Bronchial epithelial cell (primary cell): ENCODE data around the gene ARHGDIG. TPM values are rescaled to one million over a fixed set of nuclear protein-coding genes. Genes with fewer than 3 reads are reported as not detected.

Experiments used
- DNase-seq: peaks from one replicate; pipeline ENCODE4 v3.0.0-alpha.2; 2010; ENCODE audit warnings: low read depth
- FAIRE-seq: peaks from 2 replicates; lab custom pipeline; 2011; peaks lifted over from hg19 to GRCh38; lab: Jason Lieb, UNC
- H3K27me3 ChIP-seq: 2 replicates; pipeline ENCODE4 v1.5.1; 2011; ENCODE audit warnings: low read length; ENCODE audit not compliant: control insufficient read depth, insufficient read depth
- H3K36me3 ChIP-seq: 2 replicates; pipeline ENCODE4 v1.5.1; 2011; ENCODE audit warnings: low read length; ENCODE audit not compliant: control insufficient read depth, insufficient read depth
- H3K4me3 ChIP-seq: 2 replicates; pipeline ENCODE4 v1.5.1; 2011; ENCODE audit warnings: mild to moderate bottlenecking, low read depth, low read length, control low read depth
- total RNA-seq: library from RNA; depleted of rRNA; stranded (reverse); fragments of >200 nt; gene quantifications from 2 replicates; pipeline ENCODE4 v1.2.1, GENCODE V29; 2014
- TF ChIP-seq, protein P1 (sequence below): IDR thresholded peaks from 2 replicates; pipeline ENCODE4 v1.5.1; 2011; ENCODE audit warnings: mild to moderate bottlenecking, moderate library complexity, low read length, control low read depth, inconsistent platforms; ENCODE audit not compliant: insufficient read depth, severe bottlenecking

Gene ARHGDIG
- total RNA-seq, 1 donor from 2014 or later: not detected

DNA sequence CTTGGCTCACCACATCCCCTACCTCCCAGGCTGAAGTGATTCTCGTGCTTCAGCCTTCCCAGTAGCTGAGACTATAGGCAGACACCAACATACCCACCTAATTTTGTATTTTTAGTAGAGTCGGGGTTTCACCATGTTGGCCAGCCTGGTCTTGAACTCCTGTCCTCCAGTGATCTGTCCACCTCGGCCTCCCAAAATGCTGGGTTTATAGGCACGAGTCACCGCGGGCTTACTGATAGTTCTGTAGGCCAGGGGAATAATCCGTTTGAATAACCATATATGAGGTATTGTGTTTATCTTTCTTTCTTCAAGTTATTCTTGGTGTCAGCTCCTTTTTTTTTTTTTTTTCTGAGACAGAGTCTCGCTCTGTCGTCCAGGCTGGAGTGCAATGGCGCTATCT lies 38.1 kb upstream of the ARHGDIG start:
- FAIRE-seq (no peak), DNase-seq (no peak)
- TF ChIP-seq, protein P1, sequence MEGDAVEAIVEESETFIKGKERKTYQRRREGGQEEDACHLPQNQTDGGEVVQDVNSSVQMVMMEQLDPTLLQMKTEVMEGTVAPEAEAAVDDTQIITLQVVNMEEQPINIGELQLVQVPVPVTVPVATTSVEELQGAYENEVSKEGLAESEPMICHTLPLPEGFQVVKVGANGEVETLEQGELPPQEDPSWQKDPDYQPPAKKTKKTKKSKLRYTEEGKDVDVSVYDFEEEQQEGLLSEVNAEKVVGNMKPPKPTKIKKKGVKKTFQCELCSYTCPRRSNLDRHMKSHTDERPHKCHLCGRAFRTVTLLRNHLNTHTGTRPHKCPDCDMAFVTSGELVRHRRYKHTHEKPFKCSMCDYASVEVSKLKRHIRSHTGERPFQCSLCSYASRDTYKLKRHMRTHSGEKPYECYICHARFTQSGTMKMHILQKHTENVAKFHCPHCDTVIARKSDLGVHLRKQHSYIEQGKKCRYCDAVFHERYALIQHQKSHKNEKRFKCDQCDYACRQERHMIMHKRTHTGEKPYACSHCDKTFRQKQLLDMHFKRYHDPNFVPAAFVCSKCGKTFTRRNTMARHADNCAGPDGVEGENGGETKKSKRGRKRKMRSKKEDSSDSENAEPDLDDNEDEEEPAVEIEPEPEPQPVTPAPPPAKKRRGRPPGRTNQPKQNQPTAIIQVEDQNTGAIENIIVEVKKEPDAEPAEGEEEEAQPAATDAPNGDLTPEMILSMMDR: no peak
- no peaks in the 10 kb centered on the region for H3K27me3 ChIP-seq
- no peak overlapping the region for H3K4me3 ChIP-seq
- H3K36me3 ChIP-seq: no peaks in the 10 kb centered on the region

DNA sequence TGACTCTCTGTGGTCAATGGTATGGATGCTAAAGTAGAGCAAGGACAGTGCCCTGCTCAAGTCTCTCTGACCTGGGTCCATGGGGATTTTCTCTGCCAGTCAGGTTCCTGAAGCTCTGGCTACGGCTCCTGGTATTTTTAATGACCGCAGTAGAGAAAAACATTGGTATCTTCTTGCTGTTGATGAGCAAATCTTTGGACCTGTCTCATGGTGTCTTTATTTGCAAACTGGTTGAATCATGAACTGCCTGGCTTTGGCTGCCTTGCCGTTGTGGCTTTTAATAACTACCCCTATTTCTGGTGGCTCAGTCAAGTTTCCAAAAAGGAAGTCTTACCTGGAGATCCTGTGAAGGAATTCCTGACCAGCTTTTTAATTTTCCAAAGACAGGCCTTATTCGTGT lies 37.0 kb upstream of the ARHGDIG start:
- Histone ChIP-seq H3K27me3 (no peaks in the 10 kb centered on the region), H3K4me3 (no peak overlapping the region), H3K36me3 (no peaks in the 10 kb centered on the region)
- TF ChIP-seq, protein P1: no peak
- FAIRE-seq (no peak), DNase-seq (no peak)

DNA sequence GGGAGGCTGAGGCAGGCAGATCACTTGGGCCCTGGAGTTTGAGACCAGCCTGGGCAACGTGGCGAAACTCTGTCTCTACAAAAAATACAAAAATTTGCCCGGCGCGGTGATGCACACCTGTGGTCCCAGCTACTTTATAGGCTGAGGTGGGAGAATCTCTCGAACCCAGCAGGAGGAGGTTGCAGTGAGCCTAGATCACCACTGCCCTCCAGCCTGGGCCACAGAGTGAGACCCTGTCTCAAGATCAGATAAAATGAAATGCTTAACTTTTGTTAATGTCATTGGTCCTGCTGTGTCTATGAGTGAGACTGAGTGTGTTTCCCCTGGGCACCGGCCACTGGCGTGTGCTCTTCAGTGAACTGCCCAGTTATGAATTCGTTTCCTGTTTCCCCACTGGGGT lies 35.3 kb upstream of the ARHGDIG start:
- DNase-seq (no peak), FAIRE-seq (no peak)
- TF ChIP-seq, protein P1: no peak
- no peaks in the 10 kb centered on the region for H3K27me3 ChIP-seq
- H3K4me3 ChIP-seq: no peak overlapping the region
- H3K36me3 ChIP-seq: peaks cover 2% of the 10 kb centered on the region

DNA sequence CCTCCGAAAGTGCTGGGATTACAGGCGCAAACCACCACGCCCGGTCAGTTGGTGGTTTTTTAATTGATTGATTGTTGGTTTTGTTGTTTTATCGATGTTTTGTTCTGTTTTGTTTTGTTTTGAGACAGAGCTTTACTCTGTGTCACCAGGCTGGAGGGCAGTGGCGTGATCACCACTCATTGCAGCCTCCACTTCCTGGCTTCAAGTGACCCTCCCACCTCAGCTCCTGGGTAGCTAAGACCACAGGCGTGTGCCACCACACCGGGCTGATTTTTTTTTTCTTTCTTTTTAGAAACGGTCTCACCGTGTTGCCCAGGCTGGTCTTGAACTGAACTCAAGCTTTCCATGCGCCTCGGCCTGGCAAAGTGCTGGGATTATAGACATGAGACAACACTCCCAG lies 33.4 kb upstream of the ARHGDIG start:
- FAIRE-seq (no peak), DNase-seq (no peak)
- Histone ChIP-seq H3K27me3 (no peaks in the 10 kb centered on the region), H3K36me3 (peaks cover 2% of the 10 kb centered on the region), H3K4me3 (no peak overlapping the region)
- TF ChIP-seq, protein P1: no peak

DNA sequence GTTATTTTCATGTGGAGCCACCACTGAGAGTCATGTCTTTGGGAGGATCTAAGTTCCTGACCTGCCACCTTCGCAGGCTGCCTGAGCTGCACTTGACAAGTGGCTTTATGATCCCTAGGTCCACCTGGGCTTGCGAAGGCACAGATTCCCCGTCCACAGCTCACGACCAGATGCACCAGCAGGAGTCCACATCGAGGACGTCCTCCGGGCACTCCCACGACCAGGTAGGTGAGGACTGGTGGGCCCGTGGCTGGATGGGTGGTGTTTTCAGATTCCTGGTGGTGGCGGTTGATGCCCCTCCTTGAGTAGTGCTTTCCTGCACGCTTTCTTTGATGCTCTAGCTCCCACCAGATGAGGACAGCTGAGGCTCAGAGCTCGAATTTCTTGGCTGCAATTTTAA lies 31.0 kb upstream of the ARHGDIG start:
- Histone ChIP-seq H3K36me3 (peaks cover 4% of the 10 kb centered on the region), H3K4me3 (no peak overlapping the region), H3K27me3 (no peaks in the 10 kb centered on the region)
- TF ChIP-seq, protein P1: no peak
- FAIRE-seq (no peak), DNase-seq (no peak)

DNA sequence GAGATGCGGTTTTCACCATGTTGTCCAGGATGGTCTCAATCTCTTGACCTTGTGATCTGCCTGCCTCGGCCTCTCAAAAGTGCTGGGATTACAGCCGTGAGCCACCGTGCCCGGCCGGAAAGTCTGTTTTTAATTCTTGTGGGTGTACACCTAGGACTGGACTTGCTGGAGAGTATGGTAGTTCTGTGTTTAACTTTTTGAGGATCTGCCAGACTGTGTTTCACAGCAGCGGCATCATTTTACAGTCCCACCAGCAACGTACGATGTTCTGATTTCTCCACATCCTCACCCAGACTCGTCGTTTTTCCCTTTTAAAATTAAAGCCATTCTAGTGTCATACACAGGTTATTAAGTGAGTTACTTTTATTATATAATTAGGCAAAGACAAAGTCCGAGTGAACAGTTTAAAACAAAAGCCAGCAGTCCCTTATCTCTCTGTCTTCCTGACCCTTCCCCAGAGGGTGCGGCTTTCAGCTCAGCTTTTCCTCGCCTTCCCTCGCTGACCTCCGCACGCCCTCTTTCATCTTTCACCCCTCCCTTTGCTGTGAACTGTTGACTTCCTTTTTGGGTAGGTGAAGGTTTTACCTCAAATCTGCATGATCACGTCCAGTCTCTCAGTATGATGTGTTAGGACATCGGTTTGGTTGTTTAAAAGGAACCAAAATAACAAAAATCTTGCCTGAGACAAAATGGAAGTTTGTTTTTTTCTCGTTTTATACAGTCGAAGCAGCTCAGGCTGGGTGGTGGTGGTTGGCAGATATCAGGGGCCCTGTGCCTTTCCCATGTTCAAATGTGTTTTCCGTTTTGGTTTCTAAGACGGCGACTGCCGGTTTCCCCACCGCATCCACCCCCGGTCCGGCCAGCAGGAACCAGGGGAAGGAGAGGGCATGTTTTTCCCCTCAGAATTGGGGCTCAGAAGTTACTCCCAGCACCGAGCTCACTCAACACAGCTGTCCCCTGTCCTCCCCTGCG lies 27.7 kb upstream of the ARHGDIG start:
- Histone ChIP-seq H3K27me3 (no peaks in the 10 kb centered on the region), H3K4me3 (no peak overlapping the region), H3K36me3 (peaks cover 6% of the 10 kb centered on the region)
- TF ChIP-seq, protein P1: no peak
- DNase-seq (no peak), FAIRE-seq (no peak)
